PFSK-1 (cell line): Measurements from ENCODE around the gene STK11.

Source experiments
- FOXP2 ChIP-seq: optimal IDR thresholded peaks from 2 replicates; pipeline ENCODE3; 2011; ENCODE audit warnings: borderline replicate concordance, control low read depth, inconsistent platforms; ENCODE audit not compliant: insufficient read depth; ENCODE audit errors: extremely low read length, extremely low read depth
- POLR2AphosphoS5 ChIP-seq: IDR thresholded peaks from 2 replicates; pipeline ENCODE4 v1.6.1; 2012; ENCODE audit warnings: low read depth, mild to moderate bottlenecking, control low read depth, low read length, moderate library complexity
- REST ChIP-seq, 2 experiments: IDR thresholded peaks; 2 replicates each; pipeline versions ENCODE4 v1.6.1 to v1.8.0; 2011 to 2012; ENCODE audit warnings: low read depth in 2 of 2, low read length in 2 of 2, control low read depth in 1 of 2, inconsistent platforms in 1 of 2, mild to moderate bottlenecking in 1 of 2, moderate library complexity in 1 of 2; ENCODE audit not compliant: insufficient read depth in 1 of 2
- SIN3A ChIP-seq: IDR thresholded peaks from 2 replicates; pipeline ENCODE4 v1.6.1; 2012; ENCODE audit warnings: mild to moderate bottlenecking, low read length, moderate library complexity, borderline replicate concordance; ENCODE audit not compliant: insufficient read depth
- TAF1 ChIP-seq: IDR thresholded peaks from 2 replicates; pipeline ENCODE4 v1.6.1; 2012; ENCODE audit warnings: low read length, control low read depth, borderline replicate concordance; ENCODE audit not compliant: insufficient read depth

STK11 gene

GRCh38 chr19:1248786-1249297, 43.3 kb downstream of the STK11 start:
- TF ChIP-seq POLR2AphosphoS5: no peak
- peak; percentile 33; the same call in 1 of the 2 replicates for TF ChIP-seq TAF1

- TF ChIP-seq SIN3A (peak; percentile 88; the same call in 1 of the 2 replicates), TAF1 (peak; percentile 85; the same call in 1 of the 2 replicates), FOXP2 (peak; percentile 52), REST (IDR thresholded peaks at IDR 0.05; ENCODE audit: insufficient read depth in 1 of 2, low read depth in 2 of 2, low read length in 2 of 2) (0 out of 4 replicates have a peak, but pooled peaks of 1 of the 2 experiments have one; percentile 6), POLR2AphosphoS5 (peak; percentile 92)
Observed at GRCh38 chr19:1249298-1249989, 43.9 kb downstream of the STK11 start.

- TF ChIP-seq POLR2AphosphoS5 (no peak), SIN3A (no peak), FOXP2 (no peak), TAF1 (no peak), REST (IDR thresholded peaks at IDR 0.05; ENCODE audit: insufficient read depth in 1 of 2, low read depth in 2 of 2, low read length in 2 of 2) (no peak)
Observed at GRCh38 chr19:1249990-1250436, 44.4 kb downstream of the STK11 start.

GRCh38 chr19:1250437-1251260, 45.1 kb downstream of the STK11 start:
- TF ChIP-seq FOXP2: no peak
- TF ChIP-seq POLR2AphosphoS5: no peak
- TF ChIP-seq REST (IDR thresholded peaks at IDR 0.05; ENCODE audit: insufficient read depth in 1 of 2, low read depth in 2 of 2, low read length in 2 of 2): no peak
- no peak for TF ChIP-seq TAF1

- TF ChIP-seq SIN3A (peak; percentile 91; the same call in 1 of the 2 replicates), TAF1 (peak; percentile 30; the same call in 1 of the 2 replicates), FOXP2 (no peak), POLR2AphosphoS5 (peak; percentile 46)
Observed at GRCh38 chr19:1251330-1252220, 46.0 kb downstream of the STK11 start.
